Activated CD4-positive, CD25-positive, alpha-beta regulatory T cell (primary cell): ENCODE data around the gene ADORA3.

ENCODE experiments used
- DNase-seq, 4 experiments: peaks; one replicate each; lab custom pipeline; 2025; lab: John Stamatoyannopoulos, UW

The ADORA3 gene

DNA sequence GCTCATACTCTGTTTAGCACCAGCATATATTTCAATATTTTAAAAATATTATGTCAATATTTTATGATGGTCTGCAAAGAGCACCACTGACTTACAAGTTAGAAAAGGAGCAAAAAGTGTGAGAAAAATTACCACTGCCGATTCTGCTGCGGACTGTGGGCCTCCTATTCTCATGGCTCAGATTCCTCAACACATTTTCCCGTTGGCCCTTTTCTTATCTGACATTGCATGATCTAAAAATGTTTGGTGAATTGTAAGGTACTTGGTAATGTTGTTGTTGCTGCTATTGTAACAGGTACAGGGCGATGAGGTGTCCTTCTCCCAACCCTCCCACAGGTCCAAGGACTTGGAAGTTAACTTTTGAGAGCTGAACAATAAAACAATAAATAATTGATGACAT, 28.9 kb downstream of the ADORA3 start:
- DNase-seq = no peak

DNA sequence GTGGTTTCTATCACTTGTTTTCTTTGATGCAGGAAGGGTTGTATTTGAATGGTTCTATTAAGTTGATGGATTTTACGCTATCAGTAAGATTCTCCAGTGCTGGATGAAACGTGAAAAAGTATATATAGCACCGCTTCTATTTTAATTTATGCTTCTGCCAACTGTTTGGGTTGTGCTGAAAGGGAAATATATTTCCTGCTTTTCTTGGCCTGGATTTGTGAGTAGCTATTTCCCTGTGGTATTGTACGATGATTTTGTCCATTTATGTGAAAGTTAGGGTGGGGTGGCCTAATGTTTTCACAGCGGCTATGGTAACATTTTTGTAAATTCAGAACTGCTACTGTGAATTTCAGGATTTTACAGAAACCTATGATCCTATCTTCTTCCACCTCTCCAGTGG, 29.3 kb downstream of the ADORA3 start:
- no peak for DNase-seq

DNA sequence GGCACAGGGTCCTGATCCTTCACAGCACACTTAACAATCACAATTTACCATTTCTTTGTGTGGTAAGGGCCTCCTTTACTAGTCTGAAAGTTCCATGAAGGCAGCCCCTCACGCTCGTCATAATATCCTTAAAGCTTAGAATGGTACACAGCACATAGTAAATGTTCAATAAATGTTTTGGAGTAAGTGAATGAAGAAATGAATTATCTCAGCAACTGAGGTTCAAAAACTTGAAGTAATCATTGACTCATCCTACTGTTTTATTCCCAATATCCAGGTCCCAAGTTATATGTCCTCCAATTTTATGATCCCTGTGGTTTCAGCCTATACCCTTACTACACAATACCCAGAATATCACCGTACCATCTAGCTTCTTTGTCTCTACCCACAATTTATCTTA, 31.9 kb downstream of the ADORA3 start:
- DNase-seq = no peak

GRCh38 chr1:111471012-111471411, 32.4 kb downstream of the ADORA3 start:
- DNase-seq = peak in 2 of 4 experiments; percentile 47 to 50

DNA sequence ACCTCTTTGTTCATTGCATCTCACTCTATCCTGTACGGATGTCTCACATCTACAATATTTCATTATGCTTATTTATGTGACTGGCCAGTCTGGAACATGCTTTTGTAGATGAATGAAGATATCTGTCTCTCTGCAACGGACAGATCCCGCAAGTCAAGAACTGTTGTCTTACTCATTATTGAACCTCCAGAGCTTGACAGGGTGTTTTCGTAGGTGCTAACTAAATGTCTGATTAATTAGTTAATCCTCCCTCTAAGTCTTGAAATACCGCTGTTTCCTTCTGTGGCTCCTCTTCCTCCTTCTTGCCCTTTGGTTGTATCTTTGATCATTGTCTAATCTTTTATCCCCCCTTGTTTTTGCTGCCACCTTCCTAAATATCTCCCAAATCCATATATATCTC, 32.8 kb downstream of the ADORA3 start:
- no peak for DNase-seq

DNA sequence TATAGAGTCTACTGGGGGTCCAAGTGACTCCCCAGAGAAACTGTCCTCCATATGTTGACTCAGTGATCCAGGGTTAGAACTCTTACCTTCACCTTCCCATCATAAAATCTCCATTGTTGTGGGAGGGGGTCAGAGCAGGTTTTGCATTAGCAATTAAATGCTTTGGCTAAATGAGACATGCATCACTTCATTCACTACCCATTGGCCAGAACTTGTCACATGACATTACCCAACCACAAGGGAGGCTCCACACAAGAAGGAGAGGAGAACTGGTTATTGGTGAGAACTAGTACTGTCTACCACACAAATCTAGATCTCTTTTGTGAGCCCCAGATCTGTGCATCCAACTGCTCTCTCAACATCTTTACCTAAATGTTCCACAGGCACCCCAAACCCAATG, 33.9 kb downstream of the ADORA3 start:
- no peak for DNase-seq

DNA sequence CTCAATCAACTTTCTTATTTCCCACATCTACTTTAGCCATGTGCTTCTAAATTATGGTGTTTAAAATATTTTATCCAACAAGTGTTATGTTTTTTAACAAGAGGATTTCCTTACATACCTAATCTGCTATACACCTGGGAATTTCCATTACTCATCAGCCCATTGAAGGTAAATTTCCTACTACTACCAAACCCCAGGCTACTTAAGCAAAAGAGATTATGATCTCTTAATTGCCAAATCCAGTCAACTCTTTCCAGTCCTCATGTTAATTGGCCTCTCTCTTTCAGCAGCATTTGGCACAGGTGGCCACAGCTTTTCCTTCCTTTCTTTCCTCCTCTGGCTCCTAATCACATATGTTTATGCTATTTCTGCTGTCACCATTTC, 34.7 kb downstream of the ADORA3 start:
- DNase-seq = no peak

DNA sequence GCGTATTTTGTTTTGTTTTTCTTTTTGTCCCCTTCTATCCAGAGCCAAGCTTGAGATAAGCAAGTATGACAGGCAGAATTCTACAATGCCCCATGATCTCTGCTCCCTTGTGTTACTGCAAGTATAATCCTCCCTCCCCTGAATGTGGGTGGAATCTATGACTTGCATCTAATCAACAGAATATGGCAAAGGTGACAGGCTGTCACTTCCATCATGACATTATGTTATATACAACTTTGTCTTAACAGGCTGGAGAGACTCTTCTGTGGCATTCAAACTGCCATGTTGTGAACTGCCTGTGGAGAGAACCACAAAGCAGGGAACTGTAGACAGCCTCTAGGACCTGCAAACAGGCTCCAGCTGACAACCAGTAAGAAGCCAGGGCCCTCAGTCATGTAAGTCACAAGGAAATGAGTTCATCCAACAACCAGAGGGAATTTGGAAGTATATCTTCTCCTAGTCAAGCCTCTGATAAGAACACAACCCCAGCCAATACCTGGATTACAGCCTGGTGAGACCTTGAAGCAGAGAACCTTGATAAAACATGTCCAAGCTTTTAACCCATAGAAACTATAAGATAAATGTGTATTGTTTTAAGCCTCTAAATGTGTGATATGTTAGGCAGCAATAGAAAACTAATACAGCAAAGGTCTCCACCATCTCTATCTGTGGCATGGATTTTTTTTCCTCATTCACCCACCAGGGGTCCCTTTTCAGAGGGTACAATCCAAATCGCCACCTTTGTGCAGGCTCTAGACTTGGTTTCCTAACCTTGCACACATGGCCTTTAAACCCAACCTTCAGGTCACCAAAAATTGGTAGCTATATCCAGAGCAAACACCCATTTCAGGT, 35.3 kb downstream of the ADORA3 start:
- DNase-seq = no peak

GRCh38 chr1:111466480-111466879, 37.0 kb downstream of the ADORA3 start:
- DNase-seq = no peak

DNA sequence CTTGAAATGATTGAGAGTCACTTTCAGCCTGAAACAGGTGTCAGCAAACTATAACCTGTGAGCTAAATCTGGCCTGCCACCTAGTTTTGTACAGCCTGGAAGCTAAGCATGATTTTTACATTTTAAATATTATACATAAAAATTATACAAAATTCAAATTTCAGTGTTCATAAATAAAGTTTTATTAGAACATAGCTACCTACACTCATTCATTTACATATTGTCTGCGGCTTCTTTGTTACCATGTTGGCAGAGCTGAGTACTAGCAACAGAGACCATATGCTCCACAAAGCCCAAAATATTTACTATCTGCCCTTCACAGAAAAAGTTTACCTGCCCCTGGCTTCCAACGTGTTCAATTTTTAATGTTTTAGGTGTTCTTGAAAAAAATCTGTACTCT, 37.7 kb downstream of the ADORA3 start:
- DNase-seq = no peak

DNA sequence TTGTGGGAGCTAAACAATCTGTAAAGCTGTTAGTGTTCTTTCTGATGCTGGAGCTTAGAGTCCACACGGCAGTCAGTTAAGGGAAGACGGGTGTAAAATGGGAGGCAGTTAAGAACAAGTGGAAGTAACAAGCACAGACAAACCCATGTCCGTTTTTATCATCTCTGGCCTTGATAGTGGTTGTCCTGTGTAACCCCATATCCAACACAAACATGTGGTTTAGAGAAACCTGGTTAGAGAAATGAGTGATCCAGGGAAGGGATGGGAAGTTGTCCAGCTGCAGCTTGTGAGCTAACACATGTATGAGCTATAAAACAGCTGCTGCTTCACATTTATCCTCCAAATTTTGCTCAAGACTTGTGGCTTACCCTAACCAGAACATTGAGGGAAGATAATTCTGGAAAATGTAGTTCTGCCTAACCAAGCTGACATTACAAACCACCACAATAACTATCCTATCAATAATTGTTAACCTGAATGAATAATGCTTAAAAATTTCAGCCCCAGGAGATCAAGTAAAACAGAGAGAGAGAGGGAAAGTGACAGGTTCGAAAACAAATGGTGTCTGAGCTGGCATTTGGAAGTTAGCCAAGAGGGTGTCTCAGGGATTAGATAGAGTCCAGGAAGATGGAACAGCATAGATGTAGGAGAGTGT, 40.3 kb downstream of the ADORA3 start:
- DNase-seq = no peak

GRCh38 chr1:111462370-111463028, 40.9 kb downstream of the ADORA3 start:
- DNase-seq = no peak

GRCh38 chr1:111461765-111462164, 41.7 kb downstream of the ADORA3 start:
- DNase-seq = no peak

- DNase-seq = no peak
Observed at GRCh38 chr1:111455642-111456031, 47.8 kb downstream of the ADORA3 start.

- no peak for DNase-seq
Observed at GRCh38 chr1:111454859-111455641, 48.4 kb downstream of the ADORA3 start.

DNA sequence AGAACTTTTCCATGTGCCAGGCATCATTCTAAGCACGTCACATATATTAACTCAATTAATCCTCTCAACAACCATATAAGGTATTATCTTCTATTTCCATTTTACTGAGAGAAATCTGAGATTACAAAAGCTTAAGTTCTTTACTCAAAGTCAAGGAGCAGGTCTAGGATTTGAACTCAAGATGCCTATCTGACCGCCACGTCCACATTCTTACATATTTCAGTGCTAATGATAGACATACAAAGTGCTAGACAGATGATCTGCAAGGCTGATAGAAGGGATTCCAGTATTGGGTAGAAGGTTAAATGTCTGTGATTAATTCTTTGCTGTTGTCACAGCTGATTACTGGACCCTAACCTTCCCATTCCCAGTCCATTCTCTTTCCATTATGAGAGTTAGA, 49.7 kb downstream of the ADORA3 start:
- DNase-seq = no peak

DNA sequence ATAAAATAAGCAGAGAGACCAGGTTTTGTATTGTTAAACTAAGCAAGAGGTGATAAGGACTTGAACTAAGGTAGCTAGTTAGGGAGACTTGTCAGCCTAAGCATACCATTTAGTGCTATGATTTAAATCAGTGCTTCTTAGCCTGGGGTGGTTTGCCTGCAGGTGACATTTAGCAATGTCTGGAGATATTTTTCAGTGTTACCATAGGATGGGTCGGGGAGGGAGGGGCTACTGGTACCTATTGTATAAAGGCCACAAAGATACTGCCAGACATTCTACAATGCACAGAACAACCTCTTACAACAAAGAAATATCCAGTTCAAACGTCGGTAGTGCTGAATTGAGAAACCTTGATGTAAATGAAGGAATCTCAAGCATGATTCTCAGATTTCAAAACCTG, 50.9 kb downstream of the ADORA3 start:
- DNase-seq = no peak

DNA sequence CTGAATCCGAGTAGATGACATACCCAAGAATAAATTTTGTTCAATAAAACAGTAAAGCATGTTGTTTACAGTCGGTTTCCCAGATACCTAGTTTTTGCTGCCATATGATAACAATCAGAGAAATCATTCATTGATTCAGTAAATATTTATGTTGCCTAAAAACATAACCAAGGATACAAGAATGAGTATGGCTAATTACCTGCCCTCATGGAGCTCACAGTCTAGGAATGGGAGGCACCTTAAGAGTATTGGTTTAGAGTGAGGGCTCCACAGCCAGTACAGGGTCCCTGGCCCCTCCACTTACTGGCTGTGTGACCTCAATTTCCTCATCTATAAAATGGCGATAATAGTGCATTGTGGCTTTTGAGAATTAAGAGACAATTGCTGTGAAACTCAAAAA, 53.2 kb downstream of the ADORA3 start:
- no peak for DNase-seq

DNA sequence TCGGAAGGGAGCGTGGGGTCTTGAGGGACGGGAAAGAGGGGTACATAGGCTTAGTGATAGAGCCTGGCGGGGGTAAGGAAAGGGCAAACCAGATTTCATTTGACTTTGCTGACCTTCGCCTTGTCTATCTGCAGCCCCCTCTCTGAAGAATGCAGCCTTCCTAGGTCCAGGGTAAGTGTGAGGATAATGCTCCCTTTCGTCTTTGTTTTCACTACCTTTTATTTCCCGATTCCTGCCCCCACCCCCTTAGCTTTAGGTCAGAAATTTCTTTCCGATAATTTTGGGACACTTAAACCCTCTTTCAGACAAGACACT, 53.8 kb downstream of the ADORA3 start:
- DNase-seq = no peak
